CD4-positive, alpha-beta T cell (primary cell): ENCODE data around the gene SGO2. TPM values are rescaled to one million over a fixed set of nuclear protein-coding genes. Genes with fewer than 3 reads are reported as not detected.

ENCODE experiments used
- ATAC-seq: fragments of 200-7000 bp; cut with Tn5 transposase; one replicate; pipeline ENCODE4 v1.10.0; 2022; ENCODE audit warnings: mild to moderate bottlenecking; ENCODE audit not compliant: poor library complexity
- CTCF ChIA-PET: fragments of 350-600 bp; sonication (Branson Sonifier 250); formaldehyde crosslinking; loops from one replicate; lab custom pipeline; 2021; ENCODE audit warnings: antibody characterized with exemption, inconsistent platforms; lab: Charles Lee
- POLR2A ChIA-PET: fragments of 350-600 bp; sonication (Branson Sonifier 250); formaldehyde crosslinking; loops from one replicate; lab custom pipeline; 2021; ENCODE audit warnings: antibody characterized with exemption, inconsistent platforms; lab: Charles Lee
- DNase-seq, 14 experiments: peaks; one replicate each; pipeline ENCODE4 v3.0.0-alpha.2; 2013 to 2020; ENCODE audit warnings: mixed read lengths in 2 of 14
- H3K27ac ChIP-seq, 2 donors: one replicate each; pipeline versions ENCODE4 v1.5.1 to v1.7.0; 2013; ENCODE audit warnings: low read length in 2 of 2, low read depth in 1 of 2, mild to moderate bottlenecking in 1 of 2
- H3K27me3 ChIP-seq, 2 experiments: 1 replicate in 1 of 2; 2 replicates in 1 of 2; pipeline versions ENCODE4 v1.6.1 to v1.7.0; 2013; ENCODE audit warnings: low read length in 2 of 2, control low read depth in 1 of 2, mild to moderate bottlenecking in 1 of 2, moderate library complexity in 1 of 2; ENCODE audit not compliant: insufficient read depth in 2 of 2, control insufficient read depth in 1 of 2
- H3K36me3 ChIP-seq: one replicate; pipeline ENCODE4 v1.6.1; 2013; ENCODE audit warnings: low read length, control low read depth; ENCODE audit not compliant: insufficient read depth
- H3K4me1 ChIP-seq: one replicate; pipeline ENCODE4 v1.6.1; 2013; ENCODE audit warnings: low read length, control low read depth; ENCODE audit not compliant: insufficient read depth
- H3K4me3 ChIP-seq: one replicate; pipeline ENCODE4 v1.5.1; 2013; ENCODE audit warnings: mild to moderate bottlenecking, low read length, moderate library complexity
- H3K9me3 ChIP-seq, 2 experiments: 1 replicate in 1 of 2; 2 replicates in 1 of 2; pipeline versions ENCODE4 v1.6.1 to v1.7.0; 2013; ENCODE audit warnings: low read length in 2 of 2, mild to moderate bottlenecking in 2 of 2, control low read depth in 1 of 2, moderate library complexity in 1 of 2; ENCODE audit not compliant: control insufficient read depth in 1 of 2, insufficient read depth in 1 of 2
- H3K27ac Mint-ChIP-seq: one replicate; pipeline ENCODE4 v1.8.0; 2020; ENCODE audit warnings: mixed read lengths
- H3K27me3 Mint-ChIP-seq: one replicate; pipeline ENCODE4 v1.8.0; 2021; ENCODE audit warnings: mixed read lengths
- H3K36me3 Mint-ChIP-seq: one replicate; pipeline ENCODE4 v1.8.0; 2021; ENCODE audit warnings: low read depth, mixed read lengths
- H3K4me1 Mint-ChIP-seq: one replicate; pipeline ENCODE4 v1.8.0; 2021; ENCODE audit warnings: low read depth, mixed read lengths
- H3K4me3 Mint-ChIP-seq: one replicate; pipeline ENCODE4 v1.8.0; 2020; ENCODE audit warnings: mild to moderate bottlenecking, mixed read lengths
- H3K9me3 Mint-ChIP-seq: one replicate; pipeline ENCODE4 v1.8.0; 2020; ENCODE audit warnings: mixed read lengths
- intact Hi-C, 2 experiments: fragments of 100-400 bp; cut with DNase I in 1 of 2; cut with micrococcal nuclease in 1 of 2; formaldehyde crosslinking; loops; one replicate each; pipeline versions ENCODE4 v1.15.1 to v1.9.0; 2023 to 2025; cut with DNase I, micrococcal nuclease
- total RNA-seq, 174 experiments: library from RNA in 2 of 174; stranded (reverse) in 2 of 174; gene quantifications; one replicate each; pipeline ENCODE4 v1.2.3 and lab custom pipeline; 2021 to 2026
- TF ChIP-seq, protein P1 (sequence below): fragments of 200-600 bp; IDR thresholded peaks from one replicate; pipeline ENCODE4 v1.8.0; 2022; ENCODE audit warnings: antibody characterized with exemption, mild to moderate bottlenecking

SGO2 gene
- total RNA-seq, 2 experiments from 2014 or later = 0.64 to 0.74 TPM

DNA sequence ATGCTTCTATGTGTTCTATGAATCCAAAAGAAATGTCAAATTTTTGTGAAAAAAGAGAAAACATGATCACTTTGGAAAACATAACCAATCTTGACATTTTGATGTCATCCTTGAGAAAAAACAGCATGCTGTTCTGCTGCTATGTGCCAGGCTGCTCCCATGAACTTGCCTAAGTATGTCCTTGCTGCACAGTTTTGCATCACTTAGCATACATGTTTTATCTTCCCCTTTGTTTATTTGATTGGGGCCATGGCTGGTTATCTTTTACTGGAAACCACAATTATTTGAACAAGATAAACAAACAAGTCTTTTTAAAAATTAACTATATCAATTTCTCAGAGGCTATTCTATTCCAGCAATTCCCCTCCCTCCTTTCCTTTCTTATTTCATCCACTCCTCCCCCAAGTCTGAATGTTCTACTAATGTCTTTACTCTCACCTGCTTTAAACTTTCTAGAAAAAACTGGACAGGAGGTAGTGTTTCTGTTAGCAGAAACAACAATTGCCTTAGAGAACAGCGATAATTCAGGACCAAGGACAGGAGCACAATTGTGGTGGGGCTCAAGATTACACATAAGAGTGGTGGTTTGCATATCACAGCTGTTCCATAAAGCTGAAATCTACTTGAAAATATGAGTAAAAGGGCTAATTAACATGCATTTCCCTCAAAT lies 66.5 kb downstream of the SGO2 start:
- Histone ChIP-seq H3K27me3 (peaks cover 0 to 10% of the 10 kb centered on the region in 2 experiments), H3K4me3 (no peak overlapping the region), H3K36me3 (no peaks in the 10 kb centered on the region), H3K9me3 (no peaks in the 10 kb centered on the region), H3K27ac (no peak overlapping the region), H3K4me1 (no peaks in the 10 kb centered on the region)
- ATAC-seq (no peak), DNase-seq (no peak)
- H3K27ac Mint-ChIP-seq = no peak overlapping the region
- no peaks in the 10 kb centered on the region for H3K9me3 Mint-ChIP-seq
- H3K36me3 Mint-ChIP-seq = no peaks in the 10 kb centered on the region
- H3K4me3 Mint-ChIP-seq = no peak overlapping the region
- H3K4me1 Mint-ChIP-seq = no peaks in the 10 kb centered on the region
- intact Hi-C loops = no loop called here
- peaks cover 37% of the 10 kb centered on the region for H3K27me3 Mint-ChIP-seq
- ChIA-PET POLR2A (no interaction called here), CTCF (no interaction called here)
- TF ChIP-seq, protein P1, sequence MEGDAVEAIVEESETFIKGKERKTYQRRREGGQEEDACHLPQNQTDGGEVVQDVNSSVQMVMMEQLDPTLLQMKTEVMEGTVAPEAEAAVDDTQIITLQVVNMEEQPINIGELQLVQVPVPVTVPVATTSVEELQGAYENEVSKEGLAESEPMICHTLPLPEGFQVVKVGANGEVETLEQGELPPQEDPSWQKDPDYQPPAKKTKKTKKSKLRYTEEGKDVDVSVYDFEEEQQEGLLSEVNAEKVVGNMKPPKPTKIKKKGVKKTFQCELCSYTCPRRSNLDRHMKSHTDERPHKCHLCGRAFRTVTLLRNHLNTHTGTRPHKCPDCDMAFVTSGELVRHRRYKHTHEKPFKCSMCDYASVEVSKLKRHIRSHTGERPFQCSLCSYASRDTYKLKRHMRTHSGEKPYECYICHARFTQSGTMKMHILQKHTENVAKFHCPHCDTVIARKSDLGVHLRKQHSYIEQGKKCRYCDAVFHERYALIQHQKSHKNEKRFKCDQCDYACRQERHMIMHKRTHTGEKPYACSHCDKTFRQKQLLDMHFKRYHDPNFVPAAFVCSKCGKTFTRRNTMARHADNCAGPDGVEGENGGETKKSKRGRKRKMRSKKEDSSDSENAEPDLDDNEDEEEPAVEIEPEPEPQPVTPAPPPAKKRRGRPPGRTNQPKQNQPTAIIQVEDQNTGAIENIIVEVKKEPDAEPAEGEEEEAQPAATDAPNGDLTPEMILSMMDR = no peak

DNA sequence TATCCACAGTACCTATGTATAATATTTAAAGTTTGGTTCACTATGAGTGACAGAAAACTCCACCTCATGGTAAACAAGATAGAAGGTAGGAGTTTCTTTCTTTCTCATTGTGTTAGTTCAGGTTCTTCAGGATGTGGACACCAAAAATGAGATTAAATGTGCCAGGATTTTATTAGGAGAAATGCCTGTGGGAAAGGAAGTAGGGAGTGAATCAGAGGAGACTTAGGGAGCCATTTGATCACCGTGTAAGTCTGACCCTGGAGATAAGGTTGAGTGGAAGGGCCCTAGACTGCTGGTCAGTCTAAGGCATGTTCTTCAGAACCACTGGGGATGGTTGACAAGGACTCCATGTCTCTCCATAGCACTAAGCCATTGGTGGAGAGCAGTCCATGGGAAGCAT lies 67.9 kb downstream of the SGO2 start:
- DNase-seq (no peak), ATAC-seq (no peak)
- Mint-ChIP-seq H3K27ac (no peak overlapping the region), H3K36me3 (no peaks in the 10 kb centered on the region), H3K4me1 (no peaks in the 10 kb centered on the region), H3K4me3 (no peak overlapping the region), H3K9me3 (no peaks in the 10 kb centered on the region), H3K27me3 (peaks cover 50% of the 10 kb centered on the region)
- H3K4me3 ChIP-seq = no peak overlapping the region
- H3K27ac ChIP-seq = no peak overlapping the region
- H3K27me3 ChIP-seq = peaks cover 0 to 10% of the 10 kb centered on the region in 2 experiments
- no peaks in the 10 kb centered on the region for H3K36me3 ChIP-seq
- ChIA-PET POLR2A (no interaction called here), CTCF (no interaction called here)
- TF ChIP-seq, protein P1 = no peak
- intact Hi-C loops = no loop called here
- no peaks in the 10 kb centered on the region for H3K4me1 ChIP-seq
- no peaks in the 10 kb centered on the region for H3K9me3 ChIP-seq

DNA sequence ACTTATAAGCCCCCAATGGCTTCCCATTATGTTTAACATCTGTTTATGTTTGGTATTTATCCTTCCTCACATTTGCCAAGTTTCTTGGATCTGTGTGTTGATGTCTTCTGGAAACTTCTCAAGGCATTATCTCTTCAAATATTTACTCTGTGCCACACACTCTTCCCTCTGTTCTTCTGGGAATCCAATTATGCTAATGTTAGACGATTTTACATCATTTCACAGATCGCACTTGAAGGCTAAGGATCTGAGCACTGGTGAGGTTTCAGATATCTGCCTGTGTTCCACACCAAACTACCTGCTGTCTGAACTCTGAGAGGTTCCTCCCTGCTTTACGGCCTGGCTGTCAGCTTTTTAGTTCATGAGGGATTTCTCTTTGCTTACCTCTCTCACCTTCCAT lies 69.9 kb downstream of the SGO2 start:
- H3K27ac Mint-ChIP-seq = no peak overlapping the region
- DNase-seq (no peak), ATAC-seq (no peak)
- no peaks in the 10 kb centered on the region for H3K36me3 Mint-ChIP-seq
- Histone ChIP-seq H3K27ac (no peak overlapping the region), H3K27me3 (peaks cover 0 to 10% of the 10 kb centered on the region in 2 experiments), H3K4me1 (no peaks in the 10 kb centered on the region), H3K4me3 (no peak overlapping the region), H3K36me3 (no peaks in the 10 kb centered on the region), H3K9me3 (no peaks in the 10 kb centered on the region)
- ChIA-PET CTCF (no interaction called here), POLR2A (no interaction called here)
- no peak overlapping the region for H3K4me3 Mint-ChIP-seq
- H3K27me3 Mint-ChIP-seq = peaks cover 47% of the 10 kb centered on the region
- no peaks in the 10 kb centered on the region for H3K4me1 Mint-ChIP-seq
- TF ChIP-seq, protein P1 = no peak
- no peaks in the 10 kb centered on the region for H3K9me3 Mint-ChIP-seq
- intact Hi-C loops = no loop called here
